H1 (cell line): Measurements from ENCODE around the gene ENKD1. TPM values are rescaled to one million over a fixed set of nuclear protein-coding genes. Genes with fewer than 3 reads are reported as not detected.

Experiments used
- CTCF ChIA-PET: fragments of 300-600 bp; sonication (Branson Sonifier 250); formaldehyde crosslinking; loops from one replicate; lab custom pipeline; 2021; ENCODE audit not compliant: partially characterized antibody; lab: Charles Lee
- POLR2A ChIA-PET: fragments of 300-600 bp; sonication (Branson Sonifier 250); formaldehyde crosslinking; loops from one replicate; lab custom pipeline; 2021; ENCODE audit warnings: inconsistent platforms; ENCODE audit not compliant: partially characterized antibody; lab: Charles Lee
- DNase-seq, 2 experiments: peaks; one replicate each; pipeline versions ENCODE4 v3.0.0 to v3.0.0-alpha.2; 2010 to 2022; ENCODE audit warnings: low spot score in 2 of 2, low read depth in 1 of 2, mixed read lengths in 1 of 2
- FAIRE-seq: peaks from 2 replicates; lab custom pipeline; 2011; peaks lifted over from hg19 to GRCh38; lab: Jason Lieb, UNC
- H2AFZ ChIP-seq: 2 replicates; pipeline ENCODE4 v1.8.1; 2012; ENCODE audit warnings: low read length, inconsistent platforms
- H2AK5ac ChIP-seq: 2 replicates; pipeline ENCODE4 v1.6.1; 2013; ENCODE audit warnings: low read depth, low read length
- H2BK120ac ChIP-seq: replicated peaks from 2 replicates; pipeline ENCODE3; 2013; ENCODE audit warnings: low read depth, low read length, inconsistent platforms
- H2BK12ac ChIP-seq: 2 replicates; pipeline ENCODE4 v1.6.1; 2013; ENCODE audit warnings: low read depth, low read length
- H2BK15ac ChIP-seq: 2 replicates; pipeline ENCODE4 v1.6.1; 2013; ENCODE audit warnings: low read length
- H2BK20ac ChIP-seq: 2 replicates; pipeline ENCODE4 v1.6.1; 2013; ENCODE audit warnings: low read length
- H2BK5ac ChIP-seq: 2 replicates; pipeline ENCODE4 v1.6.1; 2013; ENCODE audit warnings: low read depth, low read length
- H3K14ac ChIP-seq: 2 replicates; pipeline ENCODE4 v1.6.1; 2013; ENCODE audit warnings: inconsistent platforms; ENCODE audit not compliant: insufficient read length
- H3K18ac ChIP-seq: 2 replicates; pipeline ENCODE4 v1.6.1; 2013; ENCODE audit warnings: low read length; ENCODE audit errors: extremely low read depth
- H3K23ac ChIP-seq: 2 replicates; pipeline ENCODE4 v1.6.1; 2013; ENCODE audit warnings: inconsistent platforms; ENCODE audit not compliant: insufficient read length
- H3K23me2 ChIP-seq: 2 replicates; pipeline ENCODE4 v1.6.1; 2013; ENCODE audit warnings: low read depth, low read length
- H3K27ac ChIP-seq: 2 replicates; pipeline ENCODE4 v1.6.1; 2011; ENCODE audit warnings: low read depth, low read length, inconsistent platforms
- H3K27me3 ChIP-seq, 4 experiments: replicated peaks in 1 of 4; 1 replicate in 1 of 4; 2 replicates in 3 of 4; pipeline versions ENCODE4 v1.6.1 to v1.8.1; 2011 to 2013; ENCODE audit warnings: low read length in 3 of 4, mild to moderate bottlenecking in 3 of 4, inconsistent platforms in 2 of 4, mixed read lengths in 2 of 4, moderate library complexity in 1 of 4; ENCODE audit not compliant: control insufficient read depth in 3 of 4, insufficient read depth in 3 of 4; ENCODE audit errors: extremely low read depth in 1 of 4
- H3K36me3 ChIP-seq, 4 experiments: 2 replicates each; pipeline versions ENCODE4 v1.6.1 to v1.8.1; 2011 to 2013; ENCODE audit warnings: mild to moderate bottlenecking in 4 of 4, low read length in 3 of 4, moderate library complexity in 2 of 4, control low read depth in 1 of 4, inconsistent platforms in 1 of 4; ENCODE audit not compliant: insufficient read depth in 4 of 4, control insufficient read depth in 2 of 4
- H3K4ac ChIP-seq: replicated peaks from 2 replicates; pipeline ENCODE3; 2013; ENCODE audit warnings: low read length, low read depth, mixed read lengths, inconsistent platforms; ENCODE audit not compliant: insufficient read length
- H3K4me1 ChIP-seq, 4 experiments: replicated peaks in 1 of 4; 1 replicate in 1 of 4; 2 replicates in 3 of 4; pipeline versions ENCODE4 v1.6.1 to v1.8.1; 2011 to 2013; ENCODE audit warnings: low read length in 3 of 4, inconsistent platforms in 2 of 4, mixed read lengths in 1 of 4; ENCODE audit not compliant: insufficient read depth in 4 of 4, control insufficient read depth in 3 of 4
- H3K4me2 ChIP-seq, 2 experiments: 2 replicates each; pipeline versions ENCODE4 v1.6.1 to v1.8.1; 2011 to 2013; ENCODE audit warnings: low read depth in 2 of 2, low read length in 2 of 2, control low read depth in 1 of 2, inconsistent platforms in 1 of 2, mild to moderate bottlenecking in 1 of 2; ENCODE audit not compliant: insufficient read depth in 1 of 2
- H3K4me3 ChIP-seq, 4 experiments: fragments of 200-600, 300-600 bp in 1 of 4; sonication (generic), shearing (Covaris generic), sonication (Bioruptor Twin) in 1 of 4; 2 replicates each; pipeline versions ENCODE4 v1.5.1 to v1.8.1; 2011 to 2016; ENCODE audit warnings: low read length in 4 of 4, low read depth in 3 of 4, control low read depth in 2 of 4, inconsistent platforms in 2 of 4, mild to moderate bottlenecking in 2 of 4, mixed read lengths in 1 of 4, moderate library complexity in 1 of 4; ENCODE audit not compliant: insufficient read depth in 2 of 4; ENCODE audit errors: extremely low read depth in 1 of 4
- H3K56ac ChIP-seq: replicated peaks from 2 replicates; pipeline ENCODE3; 2013; ENCODE audit warnings: low read depth, mild to moderate bottlenecking, mixed read lengths, low read length, inconsistent platforms; ENCODE audit not compliant: insufficient read length
- H3K79me1 ChIP-seq: 2 replicates; pipeline ENCODE4 v1.6.1; 2013; ENCODE audit warnings: low read depth, low read length, control low read depth
- H3K79me2 ChIP-seq, 2 experiments: 2 replicates each; pipeline versions ENCODE4 v1.6.1 to v1.8.1; 2012 to 2013; ENCODE audit warnings: low read length in 2 of 2, mild to moderate bottlenecking in 2 of 2, inconsistent platforms in 1 of 2; ENCODE audit not compliant: insufficient read depth in 2 of 2, control insufficient read depth in 1 of 2
- H3K9ac ChIP-seq, 4 experiments: replicated peaks in 1 of 4; 1 replicate in 1 of 4; 2 replicates in 3 of 4; pipeline versions ENCODE4 v1.6.1 to v1.8.1; 2011 to 2013; ENCODE audit warnings: low read depth in 3 of 4, low read length in 3 of 4, control low read depth in 2 of 4, mild to moderate bottlenecking in 2 of 4, moderate library complexity in 2 of 4, inconsistent platforms in 1 of 4; ENCODE audit errors: extremely low read depth in 1 of 4
- H3K9me3 ChIP-seq, 2 experiments: 2 replicates each; pipeline versions ENCODE4 v1.6.1 to v1.8.1; 2012 to 2013; ENCODE audit warnings: mild to moderate bottlenecking in 2 of 2, moderate library complexity in 2 of 2, control low read depth in 1 of 2, inconsistent platforms in 1 of 2, low read depth in 1 of 2, low read length in 1 of 2, mixed read lengths in 1 of 2; ENCODE audit not compliant: insufficient read depth in 2 of 2
- H4K20me1 ChIP-seq, 2 experiments: replicated peaks in 1 of 2; 2 replicates each; pipeline versions ENCODE3 to v1.8.1; 2011 to 2013; ENCODE audit warnings: inconsistent platforms in 2 of 2, low read length in 2 of 2, mild to moderate bottlenecking in 1 of 2; ENCODE audit not compliant: insufficient read depth in 2 of 2, control insufficient read depth in 1 of 2
- H4K5ac ChIP-seq: 2 replicates; pipeline ENCODE4 v1.6.1; 2013; ENCODE audit warnings: low read length, low read depth, mixed read lengths, inconsistent platforms; ENCODE audit not compliant: insufficient read length
- H4K8ac ChIP-seq: 2 replicates; pipeline ENCODE4 v1.8.0; 2013; ENCODE audit warnings: mild to moderate bottlenecking, moderate library complexity, low read length, inconsistent platforms; ENCODE audit not compliant: insufficient read depth; ENCODE audit errors: extremely low read depth
- H4K91ac ChIP-seq: replicated peaks from 2 replicates; pipeline ENCODE3; 2013; ENCODE audit warnings: low read length, mixed read lengths, inconsistent platforms; ENCODE audit not compliant: insufficient read length
- BCL11A ChIP-seq, 2 experiments: IDR thresholded peaks; one replicate each; pipeline ENCODE4 v1.6.1; 2011; ENCODE audit warnings: low read depth in 2 of 2, low read length in 2 of 2, mild to moderate bottlenecking in 2 of 2
- BRCA1 ChIP-seq: IDR thresholded peaks from 2 replicates; pipeline ENCODE4 v1.6.1; 2012; ENCODE audit warnings: low read depth, low read length, improper control_type of control experiment
- CHD2 ChIP-seq: IDR thresholded peaks from 2 replicates; pipeline ENCODE4 v1.6.1; 2012; ENCODE audit warnings: low read length, improper control_type of control experiment
- GABPA ChIP-seq: IDR thresholded peaks from 2 replicates; pipeline ENCODE4 v1.6.1; 2011; ENCODE audit warnings: mild to moderate bottlenecking, low read length, moderate library complexity, borderline replicate concordance; ENCODE audit not compliant: insufficient read depth
- KDM1A ChIP-seq: fragments of 200-600, 300-600 bp; sonication (generic); IDR thresholded peaks from 2 replicates; pipeline ENCODE4 v1.7.1; 2016; ENCODE audit warnings: mild to moderate bottlenecking, low read length, borderline replicate concordance
- KDM5A ChIP-seq: fragments of 200-600 bp; IDR thresholded peaks from 2 replicates; pipeline ENCODE4 v1.7.1; 2012; ENCODE audit warnings: mild to moderate bottlenecking, low read length, inconsistent platforms, mixed read lengths
- MAX ChIP-seq: IDR thresholded peaks from 2 replicates; pipeline ENCODE4 v1.6.1; 2012; ENCODE audit warnings: inconsistent platforms
- NRF1 ChIP-seq: IDR thresholded peaks from 2 replicates; pipeline ENCODE4 v1.6.1; 2011; ENCODE audit warnings: mild to moderate bottlenecking, low read depth, low read length, improper control_type of control experiment
- POU5F1 ChIP-seq: IDR thresholded peaks from 2 replicates; pipeline ENCODE4 v1.6.1; 2011; ENCODE audit warnings: low read depth, mild to moderate bottlenecking, low read length, moderate library complexity
- SP2 ChIP-seq: IDR thresholded peaks from 2 replicates; pipeline ENCODE4 v1.6.1; 2012; ENCODE audit warnings: mild to moderate bottlenecking, low read length, inconsistent platforms
- whole genome bisulfite sequencing, 2 experiments: shearing (Covaris generic) in 1 of 2; methylation state at CpG; one replicate each; pipeline versions ENCODE4 v1.1.6 to v1.1.7; 2013 to 2015; ENCODE audit warnings: low lambda C conversion rate in 2 of 2, mixed read lengths in 2 of 2, inconsistent platforms in 1 of 2, low coverage in 1 of 2, missing lambda C conversion rate in 1 of 2; ENCODE audit not compliant: insufficient replicate concordance in 2 of 2, insufficient coverage in 1 of 2, insufficient read length in 1 of 2; ENCODE audit errors: extremely low coverage in 1 of 2, missing lambda C conversion rate in 1 of 2; 5-methylcytosine and 5-hydroxymethylcytosine counted together
- polyA plus RNA-seq, 7 experiments: library from polyadenylated mRNA; depleted of rRNA in 3 of 7; stranded (reverse) in 5 of 7; unstranded in 2 of 7; fragments of >200 nt in 5 of 7; fragments of 200-250 nt in 2 of 7; gene quantifications; 1 replicate in 5 of 7; 2 replicates in 1 of 7; 4 replicates in 1 of 7; pipeline versions ENCODE4 v1.2.1 to v1.2.3, GENCODE V29; 2011 to 2013; ENCODE audit warnings: missing spikeins in 2 of 7, mixed read lengths in 2 of 7
- total RNA-seq: library from RNA; stranded (reverse); fragmentation: NEBNext Ultra II Directional; extraction: Animal tissue kit (Norgen Biotek cat#: 25700); gene quantifications from 2 replicates; pipeline ENCODE4 v1.2.1, GENCODE V29; 2021

The ENKD1 gene
- total and polyA plus RNA-seq, 2 of the 8 experiments (the other 6 are each of a cell fraction or from before 2014, with no cell fraction given): 12.9 to 16.1 TPM

DNA sequence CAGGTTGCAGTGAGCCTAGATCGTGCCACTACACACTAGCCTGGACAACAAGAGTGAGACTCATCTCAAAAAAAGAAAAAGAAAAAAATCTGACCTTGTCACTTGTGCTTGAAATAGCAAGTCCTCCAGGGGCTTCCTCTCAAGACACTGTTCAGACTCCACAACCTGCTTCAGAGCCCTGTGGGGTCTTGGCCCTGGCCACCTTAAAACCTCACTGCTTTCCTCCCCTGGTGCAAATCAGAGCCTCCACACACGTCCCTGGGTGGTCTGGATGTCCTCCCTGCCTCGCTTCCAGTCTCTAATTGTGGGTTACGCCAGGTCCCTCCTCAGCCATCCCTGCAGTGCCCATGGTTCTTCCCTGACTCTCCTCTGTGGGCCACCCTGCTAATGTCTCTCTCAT lies 11.2 kb downstream of the ENKD1 start:
- Histone ChIP-seq H3K27ac (no peak overlapping the region), H3K4me1 (peaks cover 0 to 10% (median 5%) of the 10 kb centered on the region in 4 experiments; a peak in 4 of 7 replicates), H3K23ac (no peak overlapping the region), H2BK20ac (no peak overlapping the region), H2BK12ac (no peak overlapping the region), H3K4me2 (no peak overlapping the region), H4K91ac (no peak overlapping the region), H2AFZ (no peak overlapping the region), H3K4ac (no peak overlapping the region), H3K9ac (no peak overlapping the region), H3K27me3 (peaks cover 0 to 13% (median 10%) of the 10 kb centered on the region in 4 experiments; a peak in 4 of 7 replicates), H3K36me3 (peaks cover 0 to 4% (median 2%) of the 10 kb centered on the region in 4 experiments; a peak in 1 of 8 replicates), H2BK5ac (no peak overlapping the region), H3K56ac (no peak overlapping the region), H3K23me2 (peaks cover 11% of the 10 kb centered on the region), H4K20me1 (peaks cover 5 to 14% of the 10 kb centered on the region in 2 experiments), H3K79me2 (no peaks in the 10 kb centered on the region), H2BK15ac (no peak overlapping the region), H3K14ac (no peak overlapping the region), H2AK5ac (no peak overlapping the region), H3K18ac (no peak overlapping the region), H4K5ac (no peak overlapping the region), H2BK120ac (no peak overlapping the region), H3K4me3 (no peak overlapping the region), H3K9me3 (no peaks in the 10 kb centered on the region), H4K8ac (no peak overlapping the region), H3K79me1 (no peaks in the 10 kb centered on the region; the same call in 1 of the 2 replicates)
- DNase-seq (no peak), FAIRE-seq (no peak)
- TF ChIP-seq KDM1A (no peak), BCL11A (IDR thresholded peaks at IDR 0.05; ENCODE audit: low read depth in 2 of 2, low read length in 2 of 2) (no peak), POU5F1 (no peak), BRCA1 (no peak), NRF1 (no peak), KDM5A (no peak), CHD2 (no peak), GABPA (no peak), MAX (no peak), SP2 (no peak)
- CTCF ChIA-PET: interaction anchor here (1.2 to 4.0 kb wide), 2 partner anchors 11 to 13 kb away, joined by 3 to 23 read pairs; no protein-coding TSS in a partner anchor
- WGBS, 2 experiments: 89% methylated on average over 4 of the region's 4 CpGs; no CpG with 5 or more reads in 1 of the 2 experiments
- POLR2A ChIA-PET: interaction anchor here (1.4 kb wide), 1 partner anchor 108 kb away, joined by 3 read pairs; no protein-coding TSS in a partner anchor
